Common myeloid progenitor, CD34-positive (primary cell): ENCODE results near the gene IGFN1.

Experiments used
- CTCF ChIA-PET: fragments of 350-600 bp; sonication (Branson Sonifier 250); formaldehyde crosslinking; loops from one replicate; lab custom pipeline; 2021; ENCODE audit warnings: antibody characterized with exemption; lab: Charles Lee
- POLR2A ChIA-PET: fragments of 350-600 bp; sonication (Branson Sonifier 250); formaldehyde crosslinking; loops from one replicate; lab custom pipeline; 2021; ENCODE audit warnings: antibody characterized with exemption; lab: Charles Lee
- DNase-seq, 3 donors: peaks; one replicate each; pipeline versions ENCODE4 v3.0.0 to v3.0.0-alpha.2; 2013
- H3K27ac ChIP-seq, 2 experiments: 1 replicate in 1 of 2; 2 replicates in 1 of 2; pipeline ENCODE4 v1.7.0; 2013; ENCODE audit warnings: inconsistent platforms in 2 of 2, low read length in 2 of 2, mild to moderate bottlenecking in 2 of 2, low read depth in 1 of 2, moderate library complexity in 1 of 2; ENCODE audit not compliant: severe bottlenecking in 2 of 2, insufficient read depth in 1 of 2, poor library complexity in 1 of 2
- H3K27me3 ChIP-seq, 5 experiments: replicated peaks in 2 of 5; 1 replicate in 3 of 5; 2 replicates in 2 of 5; pipeline versions ENCODE4 v1.6.1 to v1.7.0; 2013; ENCODE audit warnings: low read length in 4 of 5, mild to moderate bottlenecking in 2 of 5, moderate library complexity in 2 of 5, inconsistent platforms in 1 of 5; ENCODE audit not compliant: insufficient read depth in 5 of 5, control insufficient read depth in 4 of 5
- H3K36me3 ChIP-seq, 4 experiments: 1 replicate in 2 of 4; 2 replicates in 2 of 4; pipeline versions ENCODE4 v1.6.1 to v1.7.0; 2013; ENCODE audit warnings: low read length in 3 of 4, control low read depth in 1 of 4, mild to moderate bottlenecking in 1 of 4; ENCODE audit not compliant: control insufficient read depth in 4 of 4, insufficient read depth in 4 of 4
- H3K4me1 ChIP-seq, 4 experiments: 1 replicate in 3 of 4; 2 replicates in 1 of 4; pipeline versions ENCODE4 v1.6.1 to v1.7.1; 2013; ENCODE audit warnings: low read length in 3 of 4, mild to moderate bottlenecking in 3 of 4, control low read depth in 1 of 4, inconsistent platforms in 1 of 4, moderate library complexity in 1 of 4; ENCODE audit not compliant: control insufficient read depth in 4 of 4, insufficient read depth in 4 of 4; ENCODE audit errors: control extremely low read depth in 1 of 4
- H3K4me3 ChIP-seq, 7 experiments: 1 replicate in 4 of 7; 2 replicates in 3 of 7; pipeline versions ENCODE4 v1.5.1 to v1.7.0; 2013; ENCODE audit warnings: mild to moderate bottlenecking in 7 of 7, low read length in 6 of 7, moderate library complexity in 6 of 7, inconsistent platforms in 2 of 7, low read depth in 2 of 7, control low read depth in 1 of 7; ENCODE audit not compliant: insufficient read depth in 4 of 7, control insufficient read depth in 1 of 7; ENCODE audit errors: extremely low read depth in 1 of 7
- H3K9me3 ChIP-seq, 5 experiments: 1 replicate in 4 of 5; 2 replicates in 1 of 5; pipeline versions ENCODE4 v1.6.1 to v1.7.1; 2013; ENCODE audit warnings: low read length in 4 of 5, mild to moderate bottlenecking in 2 of 5, inconsistent platforms in 1 of 5, low read depth in 1 of 5, moderate library complexity in 1 of 5; ENCODE audit not compliant: control insufficient read depth in 4 of 5, insufficient read depth in 2 of 5; ENCODE audit errors: control extremely low read depth in 1 of 5
- WGBS: methylation state at CpG from one replicate; pipeline ENCODE4 v1.1.5; 2013; ENCODE audit not compliant: insufficient coverage; 5-methylcytosine and 5-hydroxymethylcytosine counted together

IGFN1 gene

DNA sequence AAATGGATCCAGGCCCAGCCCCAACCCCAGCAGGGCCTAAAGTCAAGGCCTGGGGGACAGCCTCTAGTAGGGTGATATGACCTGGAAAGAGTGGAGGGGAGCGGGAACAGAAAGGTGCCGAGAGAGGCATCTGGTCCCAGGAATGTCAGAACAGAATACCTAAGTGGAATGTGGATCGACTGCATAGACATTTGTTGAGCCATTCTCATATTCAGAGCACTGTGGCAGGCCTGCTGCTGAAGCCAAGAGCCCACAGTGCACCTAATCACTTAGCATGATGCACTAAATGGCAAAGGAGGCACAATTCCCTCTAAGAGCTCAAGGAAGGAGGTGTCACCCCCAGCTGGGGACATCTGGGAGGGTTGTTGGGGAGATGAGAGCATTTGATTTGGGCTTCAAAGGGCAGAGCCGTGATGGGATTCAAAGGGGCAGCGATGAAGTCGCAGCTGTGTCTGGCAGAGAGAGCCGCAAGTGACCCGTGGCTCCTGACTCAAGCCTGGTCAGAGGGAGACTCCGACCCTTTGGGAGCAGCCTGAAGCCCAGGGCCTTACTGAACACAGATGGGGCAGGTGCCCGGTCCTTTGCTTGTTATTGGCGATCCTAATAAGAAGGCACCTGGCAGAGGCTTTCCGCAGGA lies 84.1 kb downstream of the IGFN1 start:
- WGBS = 93% methylated on average over 12 of the region's 12 CpGs
- ChIA-PET CTCF (interaction anchor here (1.4 kb wide), 1 partner anchor 8 kb away, joined by 3 read pairs; the partner anchor contains the start of gene PKP1), POLR2A (no interaction called here)
- DNase-seq = no peak
- Histone ChIP-seq H3K4me3 (no peak overlapping the region), H3K36me3 (no peaks in the 10 kb centered on the region), H3K27me3 (peaks cover 0 to 11% (median 6%) of the 10 kb centered on the region in 5 experiments), H3K27ac (no peak overlapping the region), H3K4me1 (no peaks in the 10 kb centered on the region), H3K9me3 (no peaks in the 10 kb centered on the region)

DNA sequence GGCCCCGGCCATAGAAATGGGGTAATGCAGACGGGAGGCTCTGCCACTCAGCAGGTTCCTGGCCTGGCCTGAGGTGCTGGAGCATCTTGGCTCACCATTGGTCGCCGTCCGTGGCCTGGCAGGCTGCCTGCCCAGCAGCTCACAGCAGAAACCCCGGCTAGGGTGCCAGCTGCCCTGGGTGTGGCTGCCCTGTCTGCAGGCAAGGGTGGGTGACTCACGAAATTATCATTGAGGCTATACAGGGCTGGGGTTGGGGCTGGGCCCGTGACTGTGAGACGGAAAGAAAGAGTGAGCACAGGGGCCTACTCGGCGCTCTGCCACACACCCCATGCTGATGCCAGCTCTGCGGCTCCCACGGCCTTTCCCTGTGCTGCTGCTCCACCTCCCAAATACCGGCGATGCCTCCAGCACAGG lies 84.6 kb downstream of the IGFN1 start:
- Histone ChIP-seq H3K27ac (no peak overlapping the region), H3K4me1 (no peaks in the 10 kb centered on the region), H3K36me3 (no peaks in the 10 kb centered on the region), H3K27me3 (peaks cover 0 to 14% (median 9%) of the 10 kb centered on the region in 5 experiments), H3K4me3 (no peak overlapping the region), H3K9me3 (no peaks in the 10 kb centered on the region)
- CTCF ChIA-PET = interaction anchor here (1.4 kb wide), 1 partner anchor 8 kb away, joined by 3 read pairs; the partner anchor contains the start of gene PKP1
- 99% methylated on average over 15 of the region's 15 CpGs for whole genome bisulfite sequencing
- no peak for DNase-seq
- POLR2A ChIA-PET = no interaction called here

DNA sequence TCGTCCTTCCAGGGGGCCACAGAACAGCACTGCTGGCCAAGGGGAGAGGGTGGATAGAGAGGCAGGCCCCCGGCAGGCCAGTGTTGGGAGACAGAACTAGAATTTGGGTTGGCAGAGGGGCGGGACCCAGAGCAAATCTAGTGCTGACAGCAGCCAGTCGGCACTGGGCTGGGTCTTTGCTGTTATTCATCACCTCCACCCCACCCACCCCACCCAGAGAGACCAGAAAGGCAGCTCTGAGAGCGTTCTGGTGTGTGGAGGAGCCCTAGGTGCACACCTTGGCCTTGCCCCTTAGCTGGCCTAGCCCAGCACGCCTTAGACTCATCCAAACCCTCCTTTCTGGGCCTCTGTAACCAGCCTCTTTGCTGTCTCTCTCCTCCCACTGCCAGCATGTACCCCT lies 86.3 kb downstream of the IGFN1 start:
- no peak overlapping the region for H3K4me3 ChIP-seq
- no peaks in the 10 kb centered on the region for H3K4me1 ChIP-seq
- no peak for DNase-seq
- ChIA-PET POLR2A (no interaction called here), CTCF (no interaction called here)
- no peaks in the 10 kb centered on the region for H3K36me3 ChIP-seq
- H3K27ac ChIP-seq = no peak overlapping the region
- no peaks in the 10 kb centered on the region for H3K9me3 ChIP-seq
- H3K27me3 ChIP-seq = peaks cover 4 to 29% (median 15%) of the 10 kb centered on the region in 5 experiments
- 100% methylated on average over 1 of the region's 6 CpGs for WGBS

DNA sequence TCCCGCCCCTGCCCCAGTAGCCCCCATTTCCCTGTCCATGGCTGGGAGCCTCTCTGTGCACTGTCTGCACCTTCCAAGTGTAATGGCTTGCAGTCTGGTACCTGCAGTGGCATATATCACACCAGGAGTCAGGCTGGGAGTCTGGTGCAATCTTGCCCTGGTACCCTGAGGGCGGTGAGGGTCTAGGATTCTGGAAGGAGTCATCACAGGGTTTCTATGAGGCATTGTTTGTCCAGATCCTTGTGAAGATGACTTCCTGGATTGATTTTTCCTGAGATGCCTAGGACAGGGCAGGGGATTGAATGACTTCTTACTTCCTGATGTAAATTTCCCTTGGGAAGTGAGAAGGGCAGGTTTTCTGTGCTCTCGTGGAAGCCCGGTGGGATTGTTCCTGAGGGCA lies 86.8 kb downstream of the IGFN1 start:
- H3K9me3 ChIP-seq = no peaks in the 10 kb centered on the region
- ChIA-PET CTCF (no interaction called here), POLR2A (no interaction called here)
- H3K27me3 ChIP-seq = peaks cover 7 to 35% (median 18%) of the 10 kb centered on the region in 5 experiments
- no peak for DNase-seq
- WGBS = 88% methylated on average over 4 of the region's 4 CpGs
- H3K27ac ChIP-seq = no peak overlapping the region
- no peaks in the 10 kb centered on the region for H3K4me1 ChIP-seq
- no peak overlapping the region for H3K4me3 ChIP-seq
- no peaks in the 10 kb centered on the region for H3K36me3 ChIP-seq
